ENCODE results near the gene SULT1C3.

Gene SULT1C3

GRCh38 chr2:108305901-108306300 is 66.1 kb downstream of the SULT1C3 start:
- no peak overlapping the region for H3K4me3 ChIP-seq (ENCODE audit: low read length)
- TF ChIP-seq ZNF274 (IDR thresholded peaks at IDR 0.05; ENCODE audit: low read depth, low read length), result no peak

- H3K4me3 ChIP-seq (ENCODE audit: low read length), result no peak overlapping the region
- TF ChIP-seq ZNF274 (IDR thresholded peaks at IDR 0.05; ENCODE audit: low read depth, low read length), result no peak
These were observed 70.1 kb downstream of the SULT1C3 start for GRCh38 chr2:108309903-108310302.
